ENCODE measurements around the gene B4GALT4.

DNA sequence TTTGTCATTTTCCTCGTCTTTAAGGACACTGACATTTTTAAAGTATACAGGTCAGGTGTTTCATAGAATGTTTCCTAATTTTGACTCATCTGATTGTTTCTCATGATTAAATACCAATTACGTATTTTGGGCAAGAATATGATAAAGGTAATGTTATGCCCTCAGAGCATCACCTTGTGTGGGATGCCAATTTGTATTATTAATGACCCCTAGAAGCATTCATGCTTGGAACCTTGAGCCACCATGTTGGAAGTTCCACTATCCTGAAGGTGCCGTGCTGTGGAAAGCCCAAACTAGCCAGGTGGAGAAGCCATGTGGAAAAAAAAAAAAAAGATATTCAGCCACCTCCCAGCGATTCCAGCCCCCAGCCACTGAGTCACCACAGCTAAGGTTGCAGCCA is 19.1 kb upstream of the B4GALT4 start:
- TF ChIP-seq, protein P1, sequence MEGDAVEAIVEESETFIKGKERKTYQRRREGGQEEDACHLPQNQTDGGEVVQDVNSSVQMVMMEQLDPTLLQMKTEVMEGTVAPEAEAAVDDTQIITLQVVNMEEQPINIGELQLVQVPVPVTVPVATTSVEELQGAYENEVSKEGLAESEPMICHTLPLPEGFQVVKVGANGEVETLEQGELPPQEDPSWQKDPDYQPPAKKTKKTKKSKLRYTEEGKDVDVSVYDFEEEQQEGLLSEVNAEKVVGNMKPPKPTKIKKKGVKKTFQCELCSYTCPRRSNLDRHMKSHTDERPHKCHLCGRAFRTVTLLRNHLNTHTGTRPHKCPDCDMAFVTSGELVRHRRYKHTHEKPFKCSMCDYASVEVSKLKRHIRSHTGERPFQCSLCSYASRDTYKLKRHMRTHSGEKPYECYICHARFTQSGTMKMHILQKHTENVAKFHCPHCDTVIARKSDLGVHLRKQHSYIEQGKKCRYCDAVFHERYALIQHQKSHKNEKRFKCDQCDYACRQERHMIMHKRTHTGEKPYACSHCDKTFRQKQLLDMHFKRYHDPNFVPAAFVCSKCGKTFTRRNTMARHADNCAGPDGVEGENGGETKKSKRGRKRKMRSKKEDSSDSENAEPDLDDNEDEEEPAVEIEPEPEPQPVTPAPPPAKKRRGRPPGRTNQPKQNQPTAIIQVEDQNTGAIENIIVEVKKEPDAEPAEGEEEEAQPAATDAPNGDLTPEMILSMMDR (IDR thresholded peaks at IDR 0.05; ENCODE audit: low read length) = no peak
- TF ChIP-seq EZH2 (optimal IDR thresholded peaks at IDR 0.05; ENCODE audit: low read depth, low read length) (no peak), EZH2phosphoT487 (IDR thresholded peaks at IDR 0.05; ENCODE audit: low read length) (no peak)
